Muscle of leg (tissue), 11 donors: ENCODE measurements around the gene ARHGAP4. TPM values are rescaled to one million over a fixed set of nuclear protein-coding genes. Genes with fewer than 3 reads are reported as not detected.
A peak's percentile ranks its signal among the peaks of the same experiment; 100 is the strongest.

ENCODE experiments used
- DNase-seq: peaks from one replicate; pipeline ENCODE4 v3.0.0; 2013
- H3K27ac ChIP-seq: one replicate; pipeline ENCODE4 v1.5.1; 2013; ENCODE audit warnings: mild to moderate bottlenecking, low read length, control low read depth
- H3K27me3 ChIP-seq: one replicate; pipeline ENCODE4 v1.6.1; 2013; ENCODE audit warnings: low read length; ENCODE audit not compliant: control insufficient read depth, insufficient read depth
- H3K36me3 ChIP-seq: one replicate; pipeline ENCODE4 v1.6.1; 2013; ENCODE audit warnings: low read length; ENCODE audit not compliant: control insufficient read depth, insufficient read depth
- H3K4me1 ChIP-seq: one replicate; pipeline ENCODE4 v1.6.1; 2013; ENCODE audit warnings: low read length; ENCODE audit not compliant: control insufficient read depth, insufficient read depth
- H3K4me3 ChIP-seq: one replicate; pipeline ENCODE4 v1.5.1; 2013; ENCODE audit warnings: low read length, control low read depth
- H3K9me3 ChIP-seq: replicated peaks from 2 replicates; pipeline ENCODE4 v1.6.1; 2013; ENCODE audit warnings: low read depth, low read length; ENCODE audit not compliant: control insufficient read depth
- WGBS: methylation state at CpG from one replicate; pipeline ENCODE4 v1.1.5; 2013; ENCODE audit warnings: missing lambda C conversion rate; ENCODE audit not compliant: insufficient coverage; 5-methylcytosine and 5-hydroxymethylcytosine counted together
- polyA plus RNA-seq, 8 donors: library from polyadenylated mRNA; unstranded; fragments of 120-200 nt; gene quantifications; one replicate each; pipeline versions ENCODE4 v1.2.1 to v1.2.3, GENCODE V29; 2013; ENCODE audit warnings: inconsistent platforms in 1 of 8, low replicate concordance in 1 of 8; ENCODE audit not compliant: insufficient read length in 8 of 8, insufficient read depth in 1 of 8
- total RNA-seq: library from RNA; stranded (reverse); fragments of 120-200 nt; gene quantifications from one replicate; pipeline ENCODE4 v1.2.4, GENCODE V29; 2013

Gene ARHGAP4
- total and polyA plus RNA-seq, 9 donors: 15.1 to 30.8 (median 20.0) TPM

DNA sequence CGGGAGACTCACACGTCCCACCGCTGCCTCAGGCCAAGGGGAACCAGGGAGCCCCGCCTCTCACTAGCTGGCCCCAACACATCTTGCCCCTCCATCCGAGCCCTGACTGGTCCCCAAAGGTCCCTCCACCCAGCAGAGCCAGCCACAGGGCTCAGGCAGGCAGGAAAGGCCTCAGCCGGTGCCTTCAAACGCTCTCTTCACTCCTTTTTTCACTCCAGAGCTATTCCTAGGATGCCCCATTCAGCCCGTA lies 1.5 kb upstream of the ARHGAP4 start:
- Histone ChIP-seq H3K27ac (peak overlapping the region; percentile 98), H3K27me3 (peaks cover 36% of the 10 kb centered on the region), H3K4me3 (peak overlapping the region; percentile 61), H3K36me3 (peaks cover 24% of the 10 kb centered on the region), H3K9me3 (no peaks in the 10 kb centered on the region), H3K4me1 (peaks cover 52% of the 10 kb centered on the region)
- 34% methylated on average over 8 of the region's 8 CpGs for WGBS
- no peak for DNase-seq

DNA sequence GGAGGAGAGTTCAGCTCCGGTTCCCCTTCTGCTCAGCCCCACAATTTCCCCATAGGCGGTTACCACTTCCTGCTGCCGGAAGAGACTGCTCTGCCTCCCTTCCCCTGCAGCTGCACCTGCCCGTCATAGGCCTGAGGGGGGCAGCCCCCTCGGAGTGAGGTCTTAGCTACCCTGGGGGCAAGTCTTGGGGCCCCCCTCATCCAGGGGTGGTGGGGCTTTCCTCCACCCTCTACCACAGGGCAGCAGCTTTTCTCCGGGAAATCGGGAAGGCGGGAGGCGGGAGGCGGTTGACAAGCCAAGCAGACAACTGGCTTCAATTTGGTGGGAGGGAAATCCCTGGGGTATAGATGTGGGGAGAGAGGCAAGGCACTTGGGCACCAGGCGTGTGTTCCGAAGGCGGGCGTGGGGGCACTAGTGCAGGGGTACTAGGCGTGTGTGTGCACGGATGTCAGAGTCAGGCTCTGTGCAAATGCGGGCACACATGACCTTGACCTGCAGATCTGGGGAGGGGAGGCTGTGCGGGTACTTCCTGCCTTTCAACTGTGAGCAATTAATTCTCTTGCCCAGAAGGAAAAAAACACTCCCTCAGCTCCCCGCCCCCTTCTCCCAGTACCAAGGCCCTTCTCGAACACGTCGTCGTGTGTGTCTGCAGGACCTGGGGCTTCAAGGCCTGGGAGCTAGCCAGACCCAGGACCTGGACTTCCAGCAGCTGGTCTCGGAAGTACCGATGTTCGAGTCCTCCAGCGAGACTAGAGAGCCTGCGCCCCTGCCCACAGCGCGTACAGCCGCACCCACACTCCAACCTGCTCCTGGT lies 1.0 kb upstream of the ARHGAP4 start:
- peaks cover 57% of the 10 kb centered on the region for H3K4me1 ChIP-seq

DNA sequence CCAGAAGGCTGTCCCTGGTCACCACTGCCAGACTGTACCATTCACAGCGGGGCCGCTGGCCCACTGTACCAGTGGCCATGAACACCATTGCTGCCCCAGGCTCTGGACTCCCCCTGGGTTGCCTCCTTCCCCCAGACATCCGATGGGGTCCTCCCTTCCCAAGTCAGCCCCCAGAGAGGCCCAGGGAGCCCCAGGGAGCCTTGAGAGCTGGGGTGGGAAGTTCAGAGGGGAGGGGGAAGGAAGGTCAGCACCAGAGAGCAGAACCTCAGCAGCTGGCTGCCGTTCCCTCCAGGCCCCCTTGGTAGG lies 441 bp upstream of the ARHGAP4 start:
- Histone ChIP-seq H3K4me1 (peaks cover 62% of the 10 kb centered on the region), H3K27ac (peak overlapping the region; percentile 98), H3K4me3 (peak overlapping the region; percentile 61), H3K36me3 (peaks cover 14% of the 10 kb centered on the region), H3K9me3 (no peaks in the 10 kb centered on the region), H3K27me3 (peaks cover 44% of the 10 kb centered on the region)
- no peak for DNase-seq
- 29% methylated on average over 2 of the region's 4 CpGs for WGBS

More for the DNA sequence above, 1.0 kb upstream of the ARHGAP4 start:
- Histone ChIP-seq H3K27me3 (peaks cover 40% of the 10 kb centered on the region), H3K9me3 (no peaks in the 10 kb centered on the region), H3K4me3 (peak overlapping the region; percentile 61), H3K27ac (peak overlapping the region; percentile 98), H3K36me3 (peaks cover 20% of the 10 kb centered on the region)
- 42% methylated on average over 17 of the region's 31 CpGs for WGBS
- peak; percentile 88 for DNase-seq

DNA sequence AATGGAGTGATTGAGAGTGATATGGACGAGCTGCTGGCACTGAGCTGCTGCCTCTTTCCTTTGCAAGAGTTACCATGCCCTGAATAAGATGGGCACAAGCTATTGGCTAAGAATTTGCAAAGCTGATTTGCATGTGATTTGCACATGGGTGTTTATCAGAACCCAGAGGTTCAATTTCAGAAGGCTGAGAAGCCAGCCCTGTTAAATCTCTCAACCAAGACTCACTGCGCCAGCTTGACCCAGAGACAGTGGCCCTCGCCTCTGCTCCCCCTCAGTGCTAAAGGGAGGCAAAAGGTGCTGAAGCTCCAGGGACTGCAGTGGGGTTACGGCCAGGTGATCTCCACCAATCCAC lies 701 bp downstream of the ARHGAP4 start:
- Histone ChIP-seq H3K4me3 (peak overlapping the region; percentile 34), H3K9me3 (no peaks in the 10 kb centered on the region), H3K4me1 (peaks cover 71% of the 10 kb centered on the region), H3K27me3 (peaks cover 49% of the 10 kb centered on the region), H3K36me3 (peaks cover 4% of the 10 kb centered on the region), H3K27ac (peak overlapping the region; percentile 67)
- no peak for DNase-seq
- 73% methylated on average over 4 of the region's 4 CpGs for WGBS

DNA sequence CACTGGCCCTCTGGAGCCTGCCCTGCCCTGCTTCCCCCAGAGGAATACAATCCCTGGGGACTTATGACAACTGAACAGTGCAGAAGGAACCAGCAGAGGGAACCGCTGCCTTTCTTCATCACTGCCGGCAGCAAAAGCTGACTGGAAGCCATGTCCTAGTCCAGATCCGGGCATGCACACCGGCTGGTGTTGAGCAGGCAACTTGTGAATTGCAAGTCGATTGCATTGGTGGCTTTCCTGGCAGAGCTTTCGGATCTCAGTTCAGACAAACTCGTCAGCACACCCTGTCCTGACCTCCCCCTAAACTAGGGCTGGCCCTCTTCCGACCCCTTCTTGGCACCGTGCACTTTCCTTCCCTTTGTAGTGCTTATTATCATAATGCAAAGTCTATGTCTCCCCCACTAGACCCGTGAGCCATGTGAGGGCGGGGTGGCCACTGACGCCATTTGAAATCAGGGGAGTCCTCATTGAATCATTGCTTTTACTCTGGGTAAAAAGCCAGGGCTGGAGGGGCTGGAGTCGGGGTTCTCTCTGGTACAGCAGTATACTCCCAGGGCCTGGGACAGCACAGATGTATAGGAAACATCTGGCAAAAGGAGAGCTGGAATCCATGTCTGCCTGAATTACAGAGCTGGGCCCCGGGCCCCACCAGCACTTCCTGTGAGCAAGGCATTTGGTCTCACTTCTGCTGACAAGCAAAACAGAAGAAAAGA lies 1.8 kb downstream of the ARHGAP4 start:
- Histone ChIP-seq H3K27ac (peak overlapping the region; percentile 55), H3K4me3 (peak overlapping the region; percentile 8), H3K4me1 (peaks cover 71% of the 10 kb centered on the region), H3K27me3 (peaks cover 57% of the 10 kb centered on the region), H3K9me3 (no peaks in the 10 kb centered on the region), H3K36me3 (no peaks in the 10 kb centered on the region)
- 56% methylated on average over 12 of the region's 14 CpGs for WGBS
- peak; percentile 44 for DNase-seq

DNA sequence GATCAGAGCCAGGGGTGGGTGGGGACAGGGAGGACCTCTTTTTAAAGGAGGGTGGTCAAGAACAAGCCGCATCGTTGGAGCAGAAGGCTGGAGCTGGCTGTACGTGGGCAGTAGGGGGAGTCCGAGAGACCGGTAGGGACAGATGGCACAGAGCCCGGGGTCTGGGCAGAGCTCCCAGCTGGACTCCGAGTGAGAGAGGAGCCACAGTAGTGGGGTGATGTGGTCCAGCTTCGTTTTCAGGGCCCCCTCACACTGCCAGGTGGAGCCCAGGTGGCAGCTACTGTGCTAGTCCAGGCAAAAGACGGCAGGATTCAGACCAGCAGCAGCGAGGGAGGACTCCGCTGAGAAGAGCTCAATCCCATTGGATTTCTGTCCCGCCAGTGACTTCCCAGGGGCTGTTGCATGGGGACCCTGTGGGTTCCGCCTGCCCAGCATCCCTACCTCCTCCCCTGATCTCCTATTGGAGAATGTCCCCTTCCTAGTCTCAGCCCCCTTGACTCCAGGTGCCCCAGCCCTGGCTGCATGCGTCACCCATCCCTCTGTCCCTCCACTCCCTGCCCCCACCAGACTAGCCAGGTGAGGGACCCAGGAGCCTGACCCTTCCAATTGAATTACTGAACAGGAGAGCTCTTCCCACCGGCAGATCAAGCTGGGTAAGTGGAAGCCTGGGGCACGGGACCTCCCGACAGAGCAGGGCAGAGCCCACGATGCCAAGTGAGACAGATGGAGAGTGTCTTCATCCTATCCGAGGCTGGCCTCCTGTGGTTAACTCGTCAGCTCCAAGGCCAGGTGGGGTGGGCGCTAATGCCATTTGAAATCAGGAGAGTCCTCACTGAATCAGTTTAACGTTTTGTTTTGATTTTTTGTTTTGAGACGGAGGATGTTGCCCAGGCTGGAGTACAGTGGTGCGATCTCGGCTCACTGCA lies 2.9 kb downstream of the ARHGAP4 start:
- WGBS: 46% methylated on average over 17 of the region's 25 CpGs
- Histone ChIP-seq H3K36me3 (no peaks in the 10 kb centered on the region), H3K27ac (no peak overlapping the region), H3K4me3 (no peak overlapping the region), H3K27me3 (peaks cover 64% of the 10 kb centered on the region), H3K9me3 (no peaks in the 10 kb centered on the region), H3K4me1 (peaks cover 65% of the 10 kb centered on the region)
- peak; percentile 72 for DNase-seq

DNA sequence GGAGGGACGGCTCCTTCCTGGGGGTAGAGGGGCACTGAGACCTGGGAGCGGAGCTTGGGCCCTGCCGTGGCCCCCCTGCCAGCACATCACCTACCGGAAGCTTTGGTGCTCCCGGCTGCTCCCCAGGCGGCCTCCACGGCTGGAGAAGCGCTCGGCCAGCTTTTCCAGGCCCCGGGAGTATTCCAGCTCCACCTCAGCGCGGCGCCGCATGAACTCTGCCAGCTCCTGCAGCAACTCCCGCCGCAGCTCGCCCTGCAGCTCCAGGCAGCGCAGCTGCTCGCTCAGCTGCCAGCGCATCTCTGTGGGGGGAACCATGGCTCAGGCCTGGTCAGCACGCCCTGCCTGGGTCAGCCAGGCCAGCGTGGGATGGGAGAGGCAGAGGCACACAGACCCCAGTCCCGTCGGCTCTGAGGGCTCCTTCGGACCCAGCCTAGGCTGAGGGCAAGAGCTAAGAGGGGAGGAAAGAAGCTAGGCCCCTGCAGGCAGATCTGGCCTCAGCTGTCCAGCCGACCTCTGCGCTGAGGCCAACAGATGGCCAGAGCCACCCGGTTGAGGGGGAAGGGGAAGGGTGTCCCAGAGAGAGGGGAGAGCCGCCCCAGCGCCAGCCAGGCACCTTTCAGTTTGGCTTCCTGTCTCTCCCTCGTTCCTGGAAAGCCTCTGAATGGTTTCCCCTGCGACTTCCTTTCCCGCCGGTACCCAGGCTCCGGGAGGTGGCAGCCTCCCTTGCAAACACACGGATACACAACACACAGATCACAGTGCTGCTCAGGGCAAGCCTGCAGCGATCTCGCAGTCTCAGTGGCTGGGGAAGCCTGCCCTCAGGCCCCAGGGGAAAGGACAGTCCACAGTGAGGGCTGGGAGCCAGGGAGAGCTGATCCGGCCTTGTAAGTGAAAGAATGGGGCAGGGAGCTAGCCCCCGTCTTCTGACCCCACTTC lies 4.3 kb downstream of the ARHGAP4 start:
- peak; percentile 48 for DNase-seq
- Histone ChIP-seq H3K27me3 (peaks cover 72% of the 10 kb centered on the region), H3K36me3 (no peaks in the 10 kb centered on the region), H3K27ac (peak overlapping the region; percentile 72), H3K4me3 (no peak overlapping the region), H3K9me3 (no peaks in the 10 kb centered on the region), H3K4me1 (peaks cover 55% of the 10 kb centered on the region)
- 47% methylated on average over 33 of the region's 40 CpGs for WGBS

DNA sequence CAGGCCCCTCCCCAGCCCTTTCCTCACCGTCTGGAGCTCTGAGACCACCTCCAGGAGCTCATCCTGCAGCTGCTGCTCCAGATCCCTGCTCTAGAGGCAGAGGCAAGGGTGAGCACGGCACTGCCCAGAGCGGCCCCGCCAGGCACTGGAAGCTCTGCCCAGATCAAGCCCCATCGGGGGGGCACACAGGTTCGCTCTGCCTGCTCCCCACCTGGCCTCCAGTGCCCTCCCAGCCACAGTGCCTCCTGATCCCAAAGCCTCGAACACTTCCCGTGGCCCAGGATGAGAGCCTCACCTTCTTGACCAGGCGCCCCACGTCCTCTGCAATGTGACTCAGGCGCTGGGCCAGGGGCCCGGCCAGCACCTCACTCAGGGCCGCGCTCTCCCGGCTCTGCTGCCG lies 5.0 kb downstream of the ARHGAP4 start:
- Histone ChIP-seq H3K4me1 (peaks cover 49% of the 10 kb centered on the region), H3K4me3 (no peak overlapping the region), H3K27ac (peak overlapping the region; percentile 72), H3K9me3 (no peaks in the 10 kb centered on the region), H3K27me3 (peaks cover 70% of the 10 kb centered on the region), H3K36me3 (no peaks in the 10 kb centered on the region)
- 59% methylated on average over 16 of the region's 16 CpGs for WGBS
- DNase-seq: no peak

DNA sequence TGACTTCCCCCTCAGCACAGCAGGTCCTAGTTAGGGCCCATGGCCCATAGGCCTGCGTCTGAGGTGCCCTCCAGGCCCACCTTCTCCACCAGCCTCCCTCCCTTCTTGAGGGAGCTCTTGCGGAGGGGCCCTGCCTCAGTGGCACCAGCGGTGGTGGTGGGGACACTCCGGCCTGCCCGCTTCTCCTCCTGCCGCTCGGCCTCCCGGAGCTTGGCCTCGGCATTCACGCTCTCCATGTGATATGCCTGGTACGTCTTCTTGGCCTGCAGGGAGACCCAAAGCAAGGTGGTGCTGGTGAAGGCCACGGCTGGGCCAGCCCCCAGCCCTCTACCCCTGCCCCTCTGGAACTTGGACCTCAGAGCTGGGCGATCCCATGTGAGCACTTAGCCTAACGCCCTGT lies 5.5 kb downstream of the ARHGAP4 start:
- 89% methylated on average over 11 of the region's 14 CpGs for WGBS
- Histone ChIP-seq H3K36me3 (no peaks in the 10 kb centered on the region), H3K9me3 (no peaks in the 10 kb centered on the region), H3K27ac (no peak overlapping the region), H3K27me3 (peaks cover 69% of the 10 kb centered on the region), H3K4me1 (peaks cover 45% of the 10 kb centered on the region), H3K4me3 (no peak overlapping the region)
- DNase-seq: no peak
